Measurements from ENCODE around the gene LRCH4.
"Not testable (repeated sequence)": the region's sequence is repeated elsewhere in the genome, so short reads cannot be mapped to it uniquely, and the experiment has no call there.

Gene LRCH4

DNA sequence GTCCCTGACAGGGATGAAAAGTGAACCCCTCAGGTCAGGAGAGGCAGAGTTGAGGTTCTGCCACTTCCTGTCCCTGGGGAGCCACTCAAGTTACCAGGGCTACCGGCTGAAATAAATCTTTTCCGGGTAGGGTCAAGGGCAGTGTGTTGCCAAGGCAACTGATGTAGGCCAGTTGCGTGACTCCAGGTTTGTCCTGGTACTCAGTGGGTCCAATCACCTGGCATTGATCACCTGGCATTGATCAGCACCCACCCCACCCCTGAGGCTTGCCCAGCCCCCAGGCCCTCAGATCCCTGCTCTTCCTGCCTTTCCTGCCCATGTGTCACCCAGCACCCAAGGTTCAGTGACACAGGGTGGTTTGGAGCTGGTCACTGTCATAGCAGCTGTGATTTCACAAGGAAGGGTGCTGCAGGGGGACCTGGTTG lies 18.2 kb downstream of the LRCH4 start:
- no peak for DNase-seq (ENCODE audit: low read depth)

DNA sequence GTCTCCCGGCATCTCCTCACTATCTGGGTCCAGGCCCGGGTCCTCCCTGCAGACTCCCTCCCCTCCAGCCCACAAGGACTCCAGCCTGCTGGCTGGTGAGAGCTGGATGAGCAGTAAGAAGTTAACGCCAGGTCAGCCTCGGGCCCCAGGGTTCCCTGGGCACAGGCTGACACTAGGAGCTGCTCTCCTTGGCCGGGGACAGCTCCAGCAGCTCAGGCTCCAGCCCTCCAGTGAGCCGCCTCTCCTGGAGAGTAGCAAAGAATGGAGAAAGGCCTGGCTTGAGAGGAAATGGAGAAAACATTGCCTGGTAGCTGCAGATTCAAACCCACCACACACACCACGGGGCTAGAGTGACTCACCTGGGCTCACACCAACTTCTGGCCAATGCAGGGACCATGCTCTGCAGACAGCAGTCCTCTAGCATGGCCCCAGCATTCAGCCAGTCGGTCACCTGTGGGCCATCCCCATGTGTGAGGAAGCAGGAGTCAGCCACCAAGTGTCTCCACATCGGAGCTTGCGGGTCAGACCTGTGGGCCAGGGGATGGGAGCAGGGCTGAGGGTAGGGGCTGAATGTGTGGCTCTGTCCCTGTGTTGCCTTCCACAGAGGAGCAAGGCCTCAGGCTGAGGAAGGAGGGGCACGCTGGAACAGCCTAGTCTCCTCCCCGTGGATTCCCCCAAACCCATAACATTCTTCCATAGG lies 18.7 kb downstream of the LRCH4 start:
- no peak for DNase-seq (ENCODE audit: low read depth)

DNA sequence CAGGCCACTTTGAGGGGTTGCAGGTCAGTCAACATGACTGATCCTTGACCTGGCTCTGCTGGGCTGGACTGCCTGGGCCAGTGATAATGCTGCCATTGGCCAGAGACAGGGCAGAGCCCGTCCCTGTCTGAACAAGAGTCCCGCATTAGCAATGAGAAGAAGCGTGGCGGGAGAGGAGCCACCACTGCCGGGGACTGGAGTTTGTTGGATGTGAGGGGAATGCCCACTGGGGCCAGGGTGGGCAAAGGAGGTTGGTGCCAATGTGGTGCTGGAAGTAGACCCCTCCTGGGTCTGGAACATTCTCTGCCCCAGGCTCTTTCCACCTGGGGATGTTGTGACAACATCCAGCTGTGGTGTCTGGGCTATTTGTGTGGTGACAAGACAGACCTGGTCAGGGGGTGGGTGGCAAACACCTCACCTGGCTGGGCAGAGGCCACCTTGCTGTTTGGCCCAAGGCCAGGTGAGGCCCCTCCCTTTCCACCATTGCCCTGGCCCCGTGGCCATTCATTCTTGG lies 19.9 kb downstream of the LRCH4 start:
- no peak for DNase-seq (ENCODE audit: low read depth)

DNA sequence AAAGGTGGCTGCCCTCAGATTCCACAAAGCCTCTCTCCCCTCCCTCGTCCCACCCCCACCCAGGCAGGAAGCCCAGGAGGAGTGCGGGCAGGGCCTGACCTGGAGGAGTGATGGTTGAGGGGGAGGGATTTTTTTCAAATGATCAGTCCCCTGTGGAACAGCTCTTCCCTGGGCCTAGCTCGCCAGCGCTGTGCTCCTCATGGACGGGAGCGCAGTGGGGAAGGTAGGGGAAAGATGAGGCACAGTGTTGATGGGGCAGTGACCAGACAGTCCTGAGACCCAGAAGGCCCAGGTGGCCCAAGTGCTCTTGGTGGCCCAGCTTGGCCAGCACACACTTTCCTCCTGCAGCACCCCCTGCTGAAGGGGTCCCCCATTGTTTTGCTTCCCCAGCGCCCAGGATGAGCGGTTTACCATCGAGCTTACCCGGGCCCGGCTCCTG lies 20.8 kb downstream of the LRCH4 start:
- no peak for DNase-seq (ENCODE audit: low read depth)

GRCh38 chr7:100564405-100564804 lies 21.5 kb downstream of the LRCH4 start:
- DNase-seq (ENCODE audit: low read depth) = not testable (repeated sequence)

- peak; percentile 73 for DNase-seq (ENCODE audit: low read depth)
These were observed 22.0 kb downstream of the LRCH4 start for GRCh38 chr7:100563809-100564400.

DNA sequence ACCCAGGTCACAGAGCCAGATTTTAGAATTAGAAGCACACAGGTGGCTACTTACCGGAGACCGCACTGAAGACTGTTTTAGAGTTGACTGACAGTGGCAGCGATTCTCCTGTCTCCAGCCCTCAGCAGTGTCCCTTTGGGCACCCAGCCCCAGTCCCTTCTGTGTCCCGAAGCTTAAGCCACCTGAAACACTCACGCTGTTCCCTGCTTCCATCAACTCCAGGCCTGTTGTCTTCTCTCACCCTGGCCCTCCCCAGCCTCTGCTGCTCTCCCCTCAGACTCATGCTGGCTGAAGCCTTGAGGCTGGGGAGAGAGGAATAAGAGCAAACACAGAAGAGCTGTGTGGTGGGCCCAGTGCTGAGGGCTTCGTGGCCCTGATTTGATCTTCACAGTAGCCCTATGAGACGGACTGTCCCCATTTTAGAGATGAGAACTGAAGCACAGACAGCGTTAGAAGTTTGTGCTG lies 22.8 kb downstream of the LRCH4 start:
- no peak for DNase-seq (ENCODE audit: low read depth)

DNA sequence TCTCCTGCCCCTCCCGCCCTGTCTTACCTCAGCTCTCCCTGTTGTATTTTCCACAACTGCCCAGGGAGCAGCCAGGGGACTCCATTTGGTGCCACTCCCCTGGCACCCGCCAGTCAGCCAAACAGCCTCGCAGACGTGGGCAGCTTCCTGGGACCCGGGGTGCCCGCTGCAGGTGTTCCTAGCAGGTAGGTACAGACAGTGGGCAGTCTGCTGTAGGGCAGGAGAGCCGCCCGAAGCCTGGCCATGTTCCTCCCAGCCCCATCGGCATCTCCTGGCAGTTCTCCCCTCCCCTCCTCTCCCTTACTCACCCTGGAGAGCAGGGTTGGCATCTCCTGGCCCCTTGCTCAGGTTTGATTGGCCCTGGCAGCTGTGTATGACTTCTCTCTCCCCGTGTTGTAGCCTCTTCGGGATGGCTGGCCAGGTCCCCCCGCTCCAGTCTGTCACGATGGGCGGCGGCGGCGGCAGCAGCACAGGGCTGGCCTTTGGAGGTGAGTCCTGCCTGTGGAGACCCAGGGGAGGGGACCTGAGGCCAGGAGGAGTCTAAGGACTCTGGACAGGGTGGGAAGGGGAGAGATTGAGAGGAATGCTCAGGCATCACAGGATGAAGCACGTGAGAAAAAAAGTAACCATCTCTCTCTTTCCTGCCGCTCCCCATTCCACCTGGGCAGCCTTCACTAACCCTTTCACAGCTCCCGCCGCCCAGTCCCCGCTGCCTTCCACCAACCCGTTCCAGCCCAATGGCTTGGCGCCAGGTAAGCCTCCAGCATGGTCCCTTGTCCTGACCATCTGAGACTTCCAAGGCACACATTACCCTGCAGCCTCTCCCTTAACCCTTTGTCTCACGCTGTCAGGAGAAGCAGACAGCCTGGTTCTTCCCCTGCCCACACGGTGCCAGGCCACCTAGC lies 23.5 kb downstream of the LRCH4 start:
- DNase-seq (ENCODE audit: low read depth) = no peak

DNA sequence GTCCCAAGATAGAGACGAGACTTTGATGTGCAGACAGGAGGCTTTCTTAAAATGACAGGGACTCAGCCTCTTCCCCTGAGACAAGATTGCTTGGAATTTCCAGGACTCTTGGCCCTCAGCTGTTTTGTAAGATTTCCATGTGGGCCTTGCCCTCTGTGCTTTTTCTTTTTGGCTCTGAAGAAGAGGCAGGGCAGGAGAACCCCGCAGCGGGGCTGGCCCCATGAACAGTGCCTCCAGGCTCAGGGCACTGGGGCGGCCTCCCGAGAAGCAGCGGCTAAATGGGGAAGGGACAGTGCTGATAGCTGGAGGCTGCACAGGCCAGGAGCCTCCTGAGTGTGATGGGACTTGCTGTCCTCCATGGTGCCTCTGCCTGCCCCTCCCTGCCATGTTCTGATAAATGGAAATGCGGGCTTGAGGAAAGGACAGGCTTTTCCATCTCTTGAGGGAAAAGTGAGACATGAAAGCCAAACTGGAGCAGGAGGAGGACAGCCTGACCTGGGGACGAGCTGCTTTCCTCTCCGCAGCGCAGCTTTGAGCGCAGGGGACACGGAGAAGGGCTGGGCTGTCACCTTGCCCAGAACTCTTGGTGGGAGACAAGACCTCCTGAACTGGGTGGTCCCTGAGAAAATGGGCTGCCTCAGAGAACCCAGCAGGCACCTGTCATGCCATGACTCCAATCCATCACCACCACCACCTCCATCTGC lies 24.3 kb downstream of the LRCH4 start:
- no peak for DNase-seq (ENCODE audit: low read depth)

DNA sequence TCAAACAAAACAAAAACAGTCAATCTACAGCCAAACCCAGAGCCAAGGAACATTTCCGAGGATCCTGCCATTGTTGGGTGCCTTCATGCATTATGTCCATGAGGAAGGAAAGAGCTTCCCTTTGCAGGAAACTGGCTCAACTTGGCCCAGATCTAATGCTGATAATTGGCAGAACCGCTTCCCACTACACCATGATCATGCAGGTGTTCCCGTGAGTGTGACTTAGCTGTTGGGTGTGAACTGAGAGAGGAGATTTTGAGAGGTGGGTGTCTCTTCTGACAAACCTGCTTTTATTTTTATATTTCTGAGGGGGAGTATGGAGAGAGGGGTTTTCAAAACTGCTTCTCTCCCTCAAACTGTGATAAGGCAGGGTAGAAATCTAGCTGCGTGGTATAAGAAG lies 26.8 kb downstream of the LRCH4 start:
- DNase-seq (ENCODE audit: low read depth) = no peak

DNA sequence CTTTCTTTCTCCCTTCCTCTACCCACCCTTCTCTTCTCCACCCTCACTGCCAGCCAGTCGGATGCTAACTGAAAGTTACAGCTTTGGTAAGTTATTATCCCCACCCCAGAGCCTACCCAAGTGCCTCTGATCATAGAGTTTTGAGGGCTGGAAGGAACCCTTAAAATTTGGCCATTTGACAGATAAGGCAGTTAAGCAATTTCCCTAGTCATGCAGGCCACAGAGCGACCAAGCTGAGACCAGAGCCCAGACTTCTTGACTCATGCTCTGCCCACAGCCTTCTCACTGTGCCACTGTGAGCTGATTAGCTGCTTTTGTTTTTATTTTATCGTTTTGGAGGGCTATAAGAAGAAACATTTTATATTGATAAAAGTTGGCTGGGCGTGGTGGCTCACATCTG lies 29.4 kb downstream of the LRCH4 start:
- DNase-seq (ENCODE audit: low read depth) = no peak

DNA sequence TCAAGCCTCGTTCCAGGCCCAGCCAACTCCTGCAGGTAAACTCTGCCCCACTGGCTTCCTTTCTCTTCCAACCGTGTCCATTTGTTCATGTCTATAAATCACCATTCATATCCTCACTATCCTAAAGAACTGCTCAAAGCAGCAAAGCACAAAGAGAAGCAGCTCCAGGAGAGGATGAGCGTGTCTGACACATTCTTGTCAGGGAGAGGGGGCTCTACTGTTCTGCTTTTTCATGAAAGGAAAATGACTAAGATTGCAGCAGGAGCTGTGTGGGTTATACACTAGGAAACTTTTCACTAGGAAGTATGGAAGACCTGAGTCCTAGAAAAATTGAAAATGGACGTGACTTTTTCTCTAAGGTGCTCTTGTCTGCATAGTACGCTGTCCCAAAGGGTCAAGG lies 30.2 kb downstream of the LRCH4 start:
- DNase-seq (ENCODE audit: low read depth) = no peak

DNA sequence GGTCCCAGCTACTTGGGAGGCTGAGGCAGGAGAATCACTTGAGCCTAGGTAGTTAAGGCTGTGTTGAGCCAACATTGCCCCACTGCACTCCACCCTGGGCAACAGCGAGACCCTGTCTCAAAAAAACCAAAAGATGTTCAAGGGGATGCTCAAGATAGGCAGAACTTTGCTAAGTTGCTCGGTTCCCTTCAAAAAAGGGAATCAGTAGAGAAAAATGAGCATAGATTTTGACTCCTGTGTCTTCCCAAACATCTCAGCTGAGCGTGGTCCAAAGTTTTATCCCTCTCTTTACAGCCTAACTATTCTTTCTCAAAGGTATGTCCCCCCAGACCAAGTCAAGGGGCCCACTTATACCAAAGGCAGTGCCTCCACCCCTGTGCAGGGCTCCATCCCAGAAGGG lies 32.9 kb downstream of the LRCH4 start:
- DNase-seq (ENCODE audit: low read depth) = no peak

DNA sequence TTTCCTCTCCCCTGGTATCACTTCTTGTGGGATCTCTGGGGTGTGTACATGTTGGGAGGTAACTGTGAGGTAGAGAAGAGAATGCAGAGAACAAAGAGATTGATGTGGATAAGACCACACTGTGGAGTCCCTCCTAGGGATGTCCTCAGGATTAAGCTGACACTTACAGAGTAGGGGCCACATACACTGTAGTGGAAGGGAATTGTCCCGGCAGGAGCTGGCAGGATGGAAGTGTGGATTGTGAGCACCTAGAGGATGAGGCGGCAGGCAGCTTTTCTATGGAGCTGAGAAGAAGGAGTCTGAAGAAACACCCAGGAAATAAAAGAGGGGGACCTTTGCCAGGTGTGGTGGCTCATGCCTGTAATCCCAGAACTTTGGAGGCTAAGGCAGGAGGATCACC lies 33.4 kb downstream of the LRCH4 start:
- no peak for DNase-seq (ENCODE audit: low read depth)

DNA sequence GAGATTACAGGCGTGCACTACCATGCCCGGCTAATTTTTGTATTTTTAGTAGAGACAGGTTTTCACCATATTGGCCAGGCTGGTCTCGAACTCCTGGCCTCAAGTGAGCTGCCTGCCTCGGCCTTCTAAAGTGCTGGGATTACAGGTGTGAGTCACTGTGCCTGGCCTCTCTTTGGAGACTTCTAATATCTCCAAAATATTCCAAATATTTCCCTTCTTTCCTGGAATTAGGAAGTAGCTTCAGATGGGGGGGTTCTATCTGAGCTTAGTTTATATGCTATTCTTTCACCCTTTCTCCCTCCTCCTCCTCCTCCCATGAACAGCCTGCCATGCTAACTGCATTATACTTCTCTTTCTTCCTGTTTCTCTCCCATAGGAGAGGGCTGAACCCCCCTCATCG lies 37.5 kb downstream of the LRCH4 start:
- DNase-seq (ENCODE audit: low read depth) = not testable (repeated sequence)

DNA sequence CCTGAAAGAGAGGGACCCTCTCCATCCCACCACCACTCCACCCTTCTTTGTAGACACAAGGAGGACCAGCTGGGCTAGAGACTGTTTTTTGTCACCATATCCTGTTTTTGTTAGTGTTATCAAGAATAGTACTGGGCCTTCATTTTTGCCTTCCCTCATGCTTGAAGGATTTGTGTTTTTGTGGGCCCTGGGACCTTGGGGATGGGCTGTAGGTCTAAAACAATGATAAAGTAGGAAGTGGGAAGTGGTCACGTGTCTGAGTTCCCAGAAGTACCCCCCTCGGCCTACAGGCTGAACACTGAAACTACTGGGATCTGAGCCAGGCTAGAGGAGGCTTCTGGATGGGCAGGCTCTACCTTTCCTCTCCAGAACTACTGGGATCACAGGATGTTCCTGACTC lies 38.1 kb downstream of the LRCH4 start:
- no peak for DNase-seq (ENCODE audit: low read depth)

GRCh38 chr7:100546926-100547800 lies 38.8 kb downstream of the LRCH4 start:
- DNase-seq (ENCODE audit: low read depth) = no peak

GRCh38 chr7:100546129-100546925 lies 39.6 kb downstream of the LRCH4 start:
- no peak for DNase-seq (ENCODE audit: low read depth)

DNA sequence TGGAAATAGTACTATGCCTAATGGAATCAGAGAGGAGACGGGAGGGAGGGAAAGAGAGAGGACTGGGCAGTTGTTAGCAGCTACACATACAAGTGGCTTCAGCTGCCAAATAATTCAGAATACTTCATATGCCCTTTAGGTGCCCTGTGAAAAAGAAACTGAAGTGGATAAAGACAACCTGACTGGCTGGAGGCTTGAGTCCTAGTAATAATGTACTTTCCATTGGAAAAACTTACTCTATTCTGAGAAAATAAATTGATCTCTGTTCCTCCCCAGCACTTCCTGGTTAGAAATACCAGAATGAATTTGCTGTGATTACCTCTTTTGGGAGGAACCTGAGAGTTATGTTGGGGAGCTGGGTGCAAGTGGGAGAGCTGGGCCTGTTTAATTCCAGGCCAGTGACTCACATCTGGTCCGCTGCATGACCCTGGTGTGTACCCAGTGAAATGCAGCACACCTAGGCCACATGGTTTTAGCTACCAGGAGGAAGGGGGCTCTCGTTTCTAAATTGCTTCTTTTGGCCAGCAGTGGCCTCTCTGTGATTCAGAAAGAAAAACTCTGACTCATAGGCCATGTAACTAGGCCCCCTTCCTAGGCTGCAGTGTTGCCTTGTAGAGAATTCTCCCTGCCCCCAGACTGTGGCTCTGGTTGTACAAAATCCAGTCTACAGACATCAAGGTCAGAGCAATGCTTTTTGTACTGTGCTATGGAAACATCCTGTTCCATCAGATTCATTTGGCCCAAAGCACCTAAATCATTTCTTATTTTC lies 40.4 kb downstream of the LRCH4 start:
- DNase-seq (ENCODE audit: low read depth) = peak; percentile 48
